OCI-LY7 (cell line): ENCODE measurements around the gene PTH1R.

Experiments
- CTCF ChIP-seq: fragments of 200-600 bp; sonication (generic); conservative IDR thresholded peaks from 2 replicates; pipeline ENCODE4 v1.5.1; 2014; ENCODE audit warnings: mild to moderate bottlenecking, antibody characterized with exemption, low read length, moderate library complexity, mixed read lengths
- EZH2phosphoT487 ChIP-seq: fragments of 200-600 bp; sonication (generic); IDR thresholded peaks from 2 replicates; pipeline ENCODE4 v1.6.1; 2018; ENCODE audit warnings: low read depth, borderline replicate concordance, mild to moderate bottlenecking, mixed run types, antibody characterized with exemption, low read length, moderate library complexity, mixed read lengths

DNA sequence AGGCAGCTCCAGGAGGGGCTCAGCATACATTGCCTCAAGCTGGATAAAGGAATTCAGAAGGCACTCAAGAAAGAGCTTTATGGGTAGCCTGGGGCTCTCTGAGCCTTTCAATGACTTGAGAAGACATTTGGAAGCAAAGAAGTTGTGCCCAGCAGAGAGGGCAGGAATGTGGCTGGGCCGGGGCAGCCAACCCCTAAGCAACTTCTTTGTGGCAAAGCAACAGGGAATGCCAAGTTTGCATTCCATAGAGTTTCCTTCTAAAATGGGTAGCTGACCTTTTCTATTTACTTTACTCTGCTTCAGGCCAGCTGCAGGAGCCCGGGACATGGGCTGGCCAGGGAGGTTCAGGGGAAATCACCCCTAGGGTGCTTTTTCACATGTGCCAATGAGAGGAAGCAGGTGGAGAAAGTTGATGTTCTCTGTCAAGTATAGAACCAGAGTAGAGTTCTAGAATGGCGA is 53.5 kb downstream of the PTH1R start:
- TF ChIP-seq CTCF (no peak), EZH2phosphoT487 (no peak)
